CD4-positive, alpha-beta T cell treated with Interleukin-15 for 4 hours (primary cell): Measurements from ENCODE around the gene PCBP3.
"Not testable (repeated sequence)": the region's sequence is repeated elsewhere in the genome, so short reads cannot be mapped to it uniquely, and the experiment has no call there.

Source experiments
- DNase-seq: peaks from one replicate; pipeline ENCODE4 v3.0.0-alpha.2; 2020; ENCODE audit warnings: low spot score

Gene PCBP3

DNA sequence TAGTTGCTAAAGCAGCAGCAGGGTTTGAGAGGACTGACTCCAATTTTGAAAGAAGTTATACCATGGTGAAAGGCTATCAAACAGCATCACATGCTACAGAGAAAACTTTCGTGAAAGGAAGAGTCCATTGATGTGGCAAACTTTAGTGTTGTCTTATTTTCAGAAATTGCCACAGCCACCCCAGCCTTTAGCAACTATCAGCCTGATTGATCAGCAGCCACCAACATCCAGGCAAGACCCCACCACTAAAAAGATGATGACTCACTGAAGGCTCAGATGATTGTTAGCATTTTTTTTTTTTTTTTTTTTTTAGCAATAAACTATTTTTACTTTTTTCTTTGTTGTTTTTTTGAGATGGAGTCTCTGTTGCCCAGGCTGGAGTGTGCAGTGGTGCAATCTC, 35.3 kb downstream of the PCBP3 start:
- not testable (repeated sequence) for DNase-seq

DNA sequence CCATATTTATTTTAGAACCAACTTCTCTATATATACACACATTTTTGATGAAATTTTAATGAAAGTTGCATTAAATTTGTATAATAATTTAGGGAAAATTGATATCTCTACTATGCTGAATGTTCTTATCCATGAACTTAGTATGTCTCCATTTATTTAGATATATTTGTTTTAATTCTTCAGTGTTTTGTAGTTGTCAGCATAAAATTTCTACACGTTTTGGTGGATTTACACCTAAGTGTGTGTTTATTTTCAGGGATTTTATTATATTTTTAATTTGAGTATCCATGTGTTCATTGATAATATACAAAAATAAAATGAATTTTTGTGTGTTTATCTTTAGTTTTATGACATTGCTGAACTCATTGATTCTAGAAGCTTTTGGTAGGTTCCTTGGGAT, 36.7 kb downstream of the PCBP3 start:
- DNase-seq, result no peak

DNA sequence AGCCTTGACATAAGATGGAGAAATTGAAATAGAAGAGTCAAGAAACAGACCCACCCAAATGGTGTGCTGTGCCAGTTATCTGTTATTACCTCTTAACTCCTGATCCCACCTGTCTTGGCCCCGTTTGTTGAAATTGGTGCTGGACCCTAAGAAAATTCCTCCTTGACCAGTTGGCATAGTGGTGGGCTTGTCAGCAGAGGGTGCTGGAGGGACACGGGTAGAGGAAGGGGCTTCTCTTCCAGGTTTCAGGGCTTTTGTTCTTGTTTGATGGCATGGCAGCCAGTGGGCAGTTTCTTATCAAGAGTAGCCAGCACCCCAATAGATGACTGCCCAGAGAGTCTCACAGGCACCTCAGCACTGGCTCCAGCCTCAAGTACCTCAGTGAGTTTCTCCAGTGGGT, 51.6 kb downstream of the PCBP3 start:
- no peak for DNase-seq

DNA sequence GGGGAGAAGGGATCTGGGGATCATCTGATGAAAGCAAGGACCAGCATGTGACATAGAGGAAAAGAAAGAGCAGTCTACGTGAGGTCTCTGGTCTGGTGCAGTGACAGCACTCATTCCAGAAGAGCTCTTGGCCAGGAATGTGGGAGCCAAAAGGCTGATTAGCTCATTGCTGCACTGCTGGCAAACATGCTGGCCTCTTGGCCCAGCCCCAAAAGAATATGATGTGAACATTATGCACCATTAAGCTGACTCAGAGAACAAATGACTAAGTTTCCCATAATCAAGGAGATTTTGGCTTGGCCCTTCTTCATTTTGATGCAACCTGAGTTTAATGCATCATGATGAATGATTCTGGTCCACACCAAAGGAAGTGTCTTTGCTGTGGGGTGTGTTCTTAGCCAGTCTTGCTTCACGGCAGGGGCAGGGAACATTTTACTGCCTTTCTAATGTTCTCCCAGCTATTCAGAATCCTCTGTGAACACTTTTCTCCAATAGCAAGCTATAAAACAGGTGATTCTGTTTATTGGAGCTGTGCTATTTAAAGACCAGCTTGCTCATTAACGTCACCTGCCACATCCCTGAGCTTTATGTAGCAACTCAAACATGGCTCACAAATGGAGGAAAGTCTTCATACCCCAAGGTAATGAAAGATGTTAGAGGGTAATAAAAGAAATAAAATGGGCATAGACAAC, 55.1 kb downstream of the PCBP3 start:
- no peak for DNase-seq

DNA sequence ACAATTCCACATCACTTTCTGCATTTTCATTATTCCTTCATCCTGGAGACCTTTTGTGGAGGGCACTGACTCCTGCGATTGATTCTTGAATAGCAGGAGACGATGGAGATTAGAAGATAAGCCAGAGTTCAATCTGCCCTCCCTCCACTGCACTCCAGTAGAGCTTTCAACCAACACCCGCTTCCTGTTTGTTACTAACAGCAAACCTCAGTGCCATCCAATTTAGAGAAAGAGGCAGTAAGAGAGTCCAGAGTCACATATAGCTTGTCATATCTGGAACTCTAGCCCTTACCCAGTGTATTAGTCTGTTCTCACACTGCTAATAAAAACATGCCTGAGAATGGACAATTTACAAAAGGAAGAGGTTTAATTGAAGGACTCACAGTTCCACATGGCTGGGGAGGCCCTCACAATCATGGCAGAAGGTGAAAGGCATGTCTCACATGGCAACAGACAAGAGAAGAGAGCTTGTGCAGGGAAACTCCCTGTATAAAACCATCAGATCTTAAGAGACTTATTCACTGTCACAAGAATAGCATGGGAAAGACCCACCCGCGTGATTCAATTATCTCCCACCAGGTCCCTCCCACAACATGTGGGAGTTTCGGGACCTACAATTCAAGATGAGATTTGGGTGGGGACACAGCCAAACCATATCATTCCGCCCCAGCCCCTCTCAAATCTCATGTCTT, 55.9 kb downstream of the PCBP3 start:
- no peak for DNase-seq

DNA sequence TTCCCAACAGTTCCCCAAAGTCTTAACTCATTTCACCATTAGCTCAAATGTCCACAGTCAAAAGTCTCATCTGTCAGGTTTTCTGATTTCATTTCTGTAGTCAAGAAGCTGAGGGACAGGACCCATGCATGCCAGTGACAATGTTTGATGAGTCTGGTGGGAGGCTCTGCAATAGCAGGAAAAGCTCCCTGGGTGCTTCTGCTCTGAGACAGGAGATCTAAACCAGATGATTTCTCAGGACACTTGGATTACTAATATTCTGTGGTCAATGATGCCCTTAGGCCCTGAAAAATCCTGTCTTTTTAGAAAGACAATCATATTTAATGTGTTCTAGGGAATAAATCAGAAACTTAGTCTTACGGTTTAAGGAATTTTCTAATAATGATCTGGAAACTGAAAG, 56.4 kb downstream of the PCBP3 start:
- no peak for DNase-seq

DNA sequence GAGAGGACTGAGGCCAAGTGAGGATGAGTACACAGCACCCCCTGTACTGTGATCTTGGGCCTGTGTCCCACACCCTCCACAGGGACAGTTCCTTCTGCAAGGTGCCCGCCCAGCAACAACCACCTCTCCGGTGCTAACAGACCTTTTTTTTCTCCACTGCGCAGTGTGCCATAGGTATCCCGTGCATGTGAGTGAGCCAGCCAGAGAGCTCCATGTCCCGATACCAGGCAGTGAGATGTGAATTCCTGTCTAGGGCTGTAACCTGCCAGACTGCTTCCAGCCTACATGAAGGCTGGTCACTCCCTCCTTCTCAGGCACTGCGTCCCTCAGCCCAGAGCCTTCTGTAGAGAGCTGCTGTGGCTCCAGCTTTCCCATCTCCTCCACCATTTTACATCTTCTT, 56.9 kb downstream of the PCBP3 start:
- DNase-seq, result no peak

DNA sequence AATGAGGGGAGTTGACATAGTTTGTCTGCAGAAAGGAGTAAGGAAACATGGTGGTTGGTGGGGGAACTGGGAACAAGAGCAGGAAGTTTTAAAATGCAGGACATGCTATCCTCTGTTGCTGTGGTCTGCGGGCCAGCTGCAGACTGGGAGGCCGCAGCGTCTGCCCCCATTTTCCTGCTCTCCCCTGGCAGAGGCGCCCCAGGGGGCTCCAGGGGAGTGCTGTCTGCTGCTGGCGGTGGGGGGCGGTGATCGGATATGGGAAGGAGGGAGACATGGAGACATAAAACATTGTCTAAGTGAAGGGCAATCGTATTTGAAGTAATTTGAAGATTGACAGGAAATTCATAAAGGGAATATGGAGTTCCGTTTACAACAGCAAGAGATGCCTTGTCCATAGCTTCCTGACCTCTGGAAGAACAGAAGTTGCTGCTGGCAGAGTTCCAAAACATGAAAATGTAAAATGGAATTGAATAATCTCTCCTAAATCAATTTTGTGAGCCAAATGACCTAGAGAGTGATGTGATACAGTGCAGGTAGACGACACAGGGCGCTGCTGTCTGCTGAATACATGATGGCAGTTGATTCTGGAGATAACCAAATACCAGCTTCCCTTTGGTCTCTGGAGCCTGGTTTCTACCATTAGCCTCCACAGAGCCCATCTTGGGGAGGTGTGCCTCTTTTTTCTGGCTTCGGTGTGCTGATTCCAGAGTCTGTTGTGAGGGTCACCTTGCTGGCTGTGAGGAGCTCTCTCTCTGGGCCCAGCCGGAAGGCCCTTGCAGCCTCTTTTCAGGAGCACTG, 61.0 kb downstream of the PCBP3 start:
- DNase-seq, result no peak

DNA sequence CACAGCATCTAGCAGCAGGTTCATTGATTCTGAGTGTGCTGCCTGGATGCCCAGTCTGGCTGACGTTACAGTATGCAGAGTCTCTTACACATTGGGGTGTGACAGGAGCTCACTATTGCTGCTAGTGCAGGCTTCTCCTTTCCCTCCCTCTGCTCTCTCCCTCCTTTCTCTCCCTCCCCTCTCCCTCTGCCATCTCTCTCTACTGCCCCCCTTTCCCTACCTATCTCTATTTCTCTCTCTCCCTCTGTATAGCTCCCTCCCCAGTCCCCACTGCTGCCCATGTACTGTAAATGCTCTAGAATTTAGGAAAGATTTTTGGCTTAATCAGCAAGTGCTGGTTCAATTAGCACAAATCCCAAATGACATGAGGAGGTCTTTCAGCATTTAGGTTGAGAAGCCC, 62.8 kb downstream of the PCBP3 start:
- no peak for DNase-seq

DNA sequence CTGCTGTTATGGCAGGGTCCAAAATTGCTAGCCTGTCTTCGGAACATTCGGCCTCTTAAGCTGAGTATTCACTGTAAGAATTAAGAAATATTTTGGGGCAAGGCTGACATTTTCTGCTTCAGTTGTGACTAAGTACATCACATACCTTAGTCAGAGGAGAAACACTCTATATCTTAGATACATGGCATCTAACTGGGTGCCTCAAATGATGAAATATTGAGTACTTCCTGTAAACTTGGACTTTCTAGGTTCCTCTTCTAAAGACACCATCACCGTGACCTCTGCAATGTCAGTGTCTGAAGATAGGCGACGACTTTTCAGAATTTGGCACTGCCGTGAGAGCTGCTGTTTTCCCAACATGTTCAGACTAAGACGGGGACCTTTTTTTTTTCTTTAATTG, 65.6 kb downstream of the PCBP3 start:
- no peak for DNase-seq

DNA sequence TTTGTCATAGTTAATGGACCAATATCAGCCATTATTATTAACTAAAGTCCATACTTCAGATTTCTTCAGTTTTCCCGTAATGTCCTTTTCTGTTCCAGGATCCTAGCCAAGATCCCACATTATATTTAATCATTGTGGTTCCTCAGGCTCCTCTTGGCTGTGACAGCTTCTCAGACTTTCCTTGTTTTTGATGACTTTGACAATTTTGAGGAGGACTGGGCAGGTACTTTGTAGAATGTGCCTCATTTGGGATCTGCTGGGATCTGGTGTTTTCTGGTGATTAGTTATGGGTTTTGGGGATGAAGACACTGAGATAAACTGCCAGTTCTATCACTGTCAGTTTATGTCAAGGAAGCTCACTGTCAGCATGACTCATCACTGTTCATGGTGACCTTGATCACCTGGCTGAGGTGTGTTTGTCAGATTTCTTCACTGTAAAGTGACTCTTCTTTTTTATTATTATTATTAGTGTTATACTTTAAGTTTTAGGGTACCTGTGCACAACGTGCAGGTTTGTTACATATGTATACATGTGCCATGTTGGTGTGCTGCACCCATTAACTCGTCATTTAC, 66.3 kb downstream of the PCBP3 start:
- DNase-seq, result no peak

DNA sequence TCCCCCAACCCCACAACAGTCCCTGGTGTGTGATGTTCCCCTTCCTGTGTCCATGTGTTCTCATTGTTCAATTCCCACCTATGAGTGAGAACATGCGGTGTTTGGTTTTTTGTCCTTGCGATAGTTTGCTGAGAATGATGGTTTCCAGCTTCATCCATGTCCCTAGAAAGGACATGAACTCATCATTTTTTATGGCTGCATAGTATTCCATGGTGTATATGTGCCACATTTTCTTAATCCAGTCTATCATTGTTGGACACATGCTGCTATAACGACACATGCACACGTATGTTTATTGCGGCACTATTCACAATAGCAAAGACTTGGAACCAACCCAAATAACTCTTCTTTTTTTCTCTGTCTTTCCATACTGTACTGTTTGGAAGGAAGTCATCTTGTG, 66.8 kb downstream of the PCBP3 start:
- not testable (repeated sequence) for DNase-seq

DNA sequence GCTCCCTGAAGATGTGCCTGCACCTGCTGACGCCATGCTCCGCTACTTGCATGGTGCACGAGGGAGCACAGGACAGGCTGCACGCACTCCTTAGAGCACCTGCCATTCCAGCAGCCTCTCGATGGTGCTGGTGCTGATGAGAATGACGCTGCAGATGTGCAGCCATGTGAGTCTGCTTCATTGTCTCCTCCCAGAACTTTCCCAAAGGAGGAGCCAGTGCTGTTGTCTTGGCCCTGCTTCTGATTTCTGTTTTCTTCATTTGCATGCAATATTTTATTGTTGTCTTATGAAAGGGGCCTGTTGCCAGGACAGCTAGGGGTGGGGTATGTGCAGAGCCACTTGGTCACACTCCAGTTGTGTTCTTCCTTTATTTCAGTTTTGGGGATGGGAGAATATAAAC, 70.1 kb downstream of the PCBP3 start:
- DNase-seq, result no peak

DNA sequence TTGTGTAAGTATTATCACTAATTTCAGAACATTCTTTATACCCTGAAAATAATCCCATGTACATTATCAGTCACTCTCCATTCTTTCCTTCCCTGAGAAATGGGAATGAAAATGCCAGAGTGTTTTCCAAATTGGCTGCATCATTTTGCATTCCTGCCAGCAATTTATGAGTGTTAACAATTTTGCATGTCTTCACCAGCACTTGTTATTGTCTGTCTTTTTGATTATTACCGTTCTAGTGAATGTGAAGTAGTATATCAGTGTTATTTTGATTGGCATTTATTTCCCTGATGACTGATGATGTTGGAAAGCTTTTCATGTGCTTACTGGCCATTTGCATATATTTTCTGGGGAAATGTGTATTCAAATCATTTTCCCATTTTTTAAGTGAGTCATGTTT, 71.9 kb downstream of the PCBP3 start:
- DNase-seq, result no peak

DNA sequence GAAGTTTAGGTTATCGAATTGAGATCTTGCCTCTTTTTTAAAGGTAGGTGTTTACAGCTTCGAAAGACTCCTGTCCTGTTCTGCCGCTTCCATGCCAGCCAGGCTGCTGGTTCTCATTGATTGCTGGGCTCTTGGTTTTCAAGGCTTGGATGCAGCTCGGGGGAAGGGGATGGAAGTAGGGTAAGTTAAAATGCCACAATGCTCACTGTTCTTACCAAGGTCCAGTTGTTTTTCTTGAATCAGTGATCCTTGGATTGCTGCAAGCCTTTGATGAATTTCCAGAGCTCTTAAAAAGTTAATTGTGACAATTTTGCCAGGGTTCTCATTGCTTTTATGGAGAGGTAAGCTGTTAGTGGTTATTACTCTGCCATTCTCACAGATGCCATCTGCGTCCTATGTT, 74.9 kb downstream of the PCBP3 start:
- DNase-seq, result no peak

DNA sequence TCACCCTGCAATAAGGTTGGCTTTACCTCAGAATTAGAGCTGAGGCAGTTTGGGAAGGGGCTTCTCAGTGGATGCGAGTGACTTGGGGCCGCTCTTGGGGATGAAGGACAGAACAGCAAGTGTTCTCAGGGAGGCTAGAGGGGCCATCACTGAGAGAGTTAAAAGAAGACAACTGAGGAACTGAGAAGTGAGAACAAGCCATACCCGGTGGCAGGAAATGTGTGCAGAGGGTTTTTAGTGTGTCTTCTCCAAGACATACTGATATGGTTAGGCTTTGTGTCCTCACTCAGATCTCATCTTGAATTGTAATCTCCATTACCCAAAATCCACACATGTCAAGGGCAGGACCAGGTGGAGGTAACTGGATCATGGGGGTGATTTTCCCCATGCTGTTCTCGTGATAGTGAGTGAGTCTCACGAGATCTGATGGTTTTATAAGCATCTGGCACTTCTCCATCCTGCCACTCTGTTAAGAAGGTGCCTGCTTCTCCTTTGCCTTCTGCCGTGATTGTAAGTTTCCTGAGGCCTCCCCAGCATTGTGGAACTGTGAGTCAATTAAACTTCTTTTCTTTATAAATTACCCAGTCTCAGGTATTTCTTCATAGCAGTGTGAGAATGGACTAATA, 75.8 kb downstream of the PCBP3 start:
- DNase-seq, result no peak

DNA sequence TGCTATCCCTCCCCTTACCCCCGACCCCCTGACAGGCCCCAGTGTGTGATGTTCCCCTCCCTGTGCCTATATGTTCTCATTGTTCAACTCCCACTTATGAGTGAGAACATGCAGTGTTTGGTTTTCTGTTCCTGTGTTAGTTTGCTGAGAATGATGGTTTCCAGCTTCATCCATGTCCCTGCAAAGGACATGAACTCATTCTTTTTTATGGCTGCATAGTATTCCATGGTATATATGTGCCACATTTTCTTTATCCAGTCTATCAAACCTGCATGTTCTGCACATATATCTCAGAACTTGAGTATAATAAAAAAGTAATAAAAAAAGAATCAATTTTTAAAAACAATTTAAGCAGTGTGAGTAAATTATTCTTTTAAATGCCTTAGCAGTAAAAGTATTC, 76.7 kb downstream of the PCBP3 start:
- not testable (repeated sequence) for DNase-seq

DNA sequence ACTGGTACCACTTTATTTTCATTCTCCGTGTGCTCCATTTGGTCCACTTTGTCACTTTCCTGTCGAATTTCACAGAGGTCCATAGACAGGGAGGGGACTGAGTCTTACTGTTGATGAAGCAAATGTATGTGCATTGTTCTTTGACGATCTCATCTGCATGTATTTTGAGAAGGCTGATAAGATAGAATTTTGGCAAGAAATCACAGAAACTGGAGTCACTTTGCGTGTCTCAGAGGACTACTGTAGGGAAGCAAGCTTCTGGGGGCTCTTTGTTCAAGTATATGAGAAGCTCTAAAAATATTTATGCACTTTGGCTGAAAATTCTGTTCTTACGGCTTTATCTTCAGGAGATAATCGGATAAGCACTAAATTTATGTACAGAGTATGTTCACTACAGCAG, 78.1 kb downstream of the PCBP3 start:
- DNase-seq, result no peak

DNA sequence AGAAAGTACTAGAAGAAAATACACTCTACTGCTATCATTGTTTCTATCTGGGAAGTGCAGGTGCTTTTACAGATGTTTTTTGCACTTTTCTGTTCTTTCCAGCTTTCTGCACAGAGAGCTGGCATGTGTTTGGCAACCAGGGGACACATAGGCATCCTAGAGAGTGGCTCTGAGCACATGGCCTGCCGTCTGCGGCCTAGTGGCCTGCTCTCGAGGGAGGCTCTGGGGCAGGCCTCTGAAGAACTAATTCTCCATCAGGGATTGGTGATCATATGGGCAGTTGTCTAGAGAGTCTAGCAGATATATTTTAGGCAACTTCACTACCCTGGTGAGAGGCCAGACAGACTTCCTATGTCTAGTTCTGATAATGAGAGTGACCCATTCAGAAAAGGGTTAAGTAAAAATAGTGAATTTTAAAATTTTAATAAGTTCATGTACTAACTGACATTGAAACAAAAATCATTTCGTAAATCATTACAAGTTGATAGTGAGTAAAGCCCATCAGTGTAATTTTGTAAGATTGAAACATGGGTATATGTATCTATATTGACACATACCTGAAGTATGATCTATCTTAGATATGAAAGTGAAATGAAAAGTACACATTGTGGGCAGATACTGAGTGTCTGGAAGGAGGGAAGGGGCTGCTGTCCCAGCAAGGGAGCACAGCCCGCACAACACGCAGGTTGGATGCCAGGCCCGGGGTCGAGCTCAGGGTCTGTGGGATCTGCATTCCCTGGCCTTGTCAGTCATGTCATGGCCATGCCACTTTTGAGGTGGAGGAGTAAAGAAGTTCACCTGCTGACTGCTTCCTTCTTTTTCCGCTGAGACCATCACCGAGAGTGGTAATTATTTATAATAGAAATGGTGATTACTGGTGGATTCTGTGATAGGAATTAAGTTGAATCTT, 79.8 kb downstream of the PCBP3 start:
- DNase-seq, result no peak

DNA sequence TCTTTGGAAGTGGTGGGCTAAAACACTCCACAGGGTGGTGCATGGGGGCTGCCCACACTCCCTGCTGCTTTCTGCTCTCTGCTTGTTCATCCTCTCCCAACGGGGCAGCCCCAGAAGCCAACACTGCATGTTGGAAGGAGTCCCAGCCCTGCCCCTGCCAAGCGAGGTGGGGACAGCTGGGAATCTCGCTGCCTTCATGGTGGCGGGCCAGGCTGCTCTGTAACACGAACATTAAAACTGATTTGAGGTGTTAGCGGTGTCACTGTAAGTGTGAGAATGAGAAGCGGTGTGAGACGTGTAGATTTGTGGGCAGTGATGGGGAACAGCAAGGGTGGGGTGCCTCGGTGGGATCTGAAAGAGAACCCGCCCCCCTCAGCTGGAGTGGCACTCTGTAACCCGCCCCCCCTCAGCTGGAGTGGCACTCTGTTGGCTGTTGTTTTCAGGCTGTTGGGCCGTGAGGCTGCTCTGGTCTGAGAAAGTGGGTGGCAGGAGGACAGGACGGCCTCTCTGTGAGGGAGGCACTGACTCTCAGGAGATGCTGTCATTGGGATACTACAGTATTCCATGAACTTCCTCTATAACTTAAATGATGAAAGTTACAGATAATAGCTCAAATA, 80.9 kb downstream of the PCBP3 start:
- DNase-seq, result no peak
